Fibroblast of mammary gland (primary cell): ENCODE data around the gene CABCOCO1.
A peak's percentile ranks its signal among the peaks of the same experiment; 100 is the strongest.

Experiments used
- DNase-seq: peaks from one replicate; pipeline ENCODE4 v3.0.0-alpha.2; 2010; ENCODE audit warnings: low read depth
- H3K4me3 ChIP-seq: 2 replicates; pipeline ENCODE4 v1.5.1; 2011; ENCODE audit warnings: low read depth, mild to moderate bottlenecking, low read length, moderate library complexity; ENCODE audit not compliant: control insufficient read depth
- TF ChIP-seq, protein P1 (sequence below): conservative IDR thresholded peaks from 2 replicates; pipeline ENCODE4 v1.5.1; 2011; ENCODE audit warnings: low read depth, low read length, inconsistent platforms; ENCODE audit not compliant: control insufficient read depth, insufficient read depth

Gene CABCOCO1

DNA sequence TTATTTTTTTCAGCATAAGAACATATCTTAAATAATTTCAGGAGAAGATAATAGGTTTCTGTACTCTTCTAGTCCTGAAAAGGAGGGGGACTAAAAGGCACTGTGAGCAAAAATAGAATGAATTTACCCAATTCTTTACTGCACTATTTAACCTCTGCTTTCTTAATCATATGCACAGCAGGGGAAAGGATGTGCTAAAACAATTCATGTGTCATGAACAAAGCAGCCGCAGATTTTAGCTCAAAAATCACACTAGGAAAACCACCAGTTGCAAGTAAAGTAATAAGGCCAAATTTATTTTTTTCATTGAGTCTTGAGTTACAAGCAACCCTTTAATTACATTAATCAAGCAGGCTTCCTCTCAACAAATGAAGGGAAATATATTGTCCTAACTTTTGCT, 80.1 kb downstream of the CABCOCO1 start:
- TF ChIP-seq, protein P1, sequence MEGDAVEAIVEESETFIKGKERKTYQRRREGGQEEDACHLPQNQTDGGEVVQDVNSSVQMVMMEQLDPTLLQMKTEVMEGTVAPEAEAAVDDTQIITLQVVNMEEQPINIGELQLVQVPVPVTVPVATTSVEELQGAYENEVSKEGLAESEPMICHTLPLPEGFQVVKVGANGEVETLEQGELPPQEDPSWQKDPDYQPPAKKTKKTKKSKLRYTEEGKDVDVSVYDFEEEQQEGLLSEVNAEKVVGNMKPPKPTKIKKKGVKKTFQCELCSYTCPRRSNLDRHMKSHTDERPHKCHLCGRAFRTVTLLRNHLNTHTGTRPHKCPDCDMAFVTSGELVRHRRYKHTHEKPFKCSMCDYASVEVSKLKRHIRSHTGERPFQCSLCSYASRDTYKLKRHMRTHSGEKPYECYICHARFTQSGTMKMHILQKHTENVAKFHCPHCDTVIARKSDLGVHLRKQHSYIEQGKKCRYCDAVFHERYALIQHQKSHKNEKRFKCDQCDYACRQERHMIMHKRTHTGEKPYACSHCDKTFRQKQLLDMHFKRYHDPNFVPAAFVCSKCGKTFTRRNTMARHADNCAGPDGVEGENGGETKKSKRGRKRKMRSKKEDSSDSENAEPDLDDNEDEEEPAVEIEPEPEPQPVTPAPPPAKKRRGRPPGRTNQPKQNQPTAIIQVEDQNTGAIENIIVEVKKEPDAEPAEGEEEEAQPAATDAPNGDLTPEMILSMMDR, result no peak
- no peak overlapping the region for H3K4me3 ChIP-seq

DNA sequence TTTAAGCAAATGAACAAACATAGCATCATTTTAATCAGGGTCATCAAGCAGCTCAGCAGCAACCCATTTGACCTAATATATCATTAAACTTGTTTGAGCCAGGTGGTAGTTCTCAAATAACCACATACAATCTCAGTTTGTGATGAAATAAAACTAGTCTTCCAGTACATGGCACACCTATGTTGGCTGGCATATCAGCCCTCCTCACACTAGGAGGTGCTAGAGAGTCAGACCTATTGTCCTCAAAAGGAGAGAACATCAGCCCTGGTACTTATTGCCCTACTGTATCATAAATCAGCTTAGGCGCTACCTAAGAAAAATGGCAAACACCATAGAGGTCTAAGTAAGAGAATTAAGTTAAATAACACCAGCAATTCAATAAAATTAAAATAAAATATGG, 81.7 kb downstream of the CABCOCO1 start:
- peak; percentile 15 for DNase-seq
- TF ChIP-seq, protein P1, result peak; percentile 38

More for the DNA sequence above, 80.1 kb downstream of the CABCOCO1 start:
- DNase-seq, result no peak

DNA sequence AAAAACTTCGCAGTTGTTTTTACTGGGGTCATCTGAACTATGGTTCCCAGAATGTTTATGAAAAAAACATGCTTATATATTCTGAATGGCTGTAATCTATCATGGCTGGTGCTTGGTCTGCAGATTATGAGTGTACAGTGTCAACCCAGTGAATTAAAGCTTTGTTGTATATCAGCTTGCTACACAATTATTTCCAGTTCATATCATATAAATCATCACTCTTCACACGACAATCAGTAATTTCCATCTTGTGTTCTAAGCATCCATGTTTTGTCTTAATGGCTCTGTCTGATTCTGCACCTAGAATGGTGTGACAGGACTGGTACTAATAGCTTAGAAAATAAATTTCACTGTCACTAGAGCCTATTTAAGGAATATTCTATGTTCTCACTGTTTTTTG, 83.6 kb downstream of the CABCOCO1 start:
- TF ChIP-seq, protein P1, result no peak
- DNase-seq, result no peak
- no peak overlapping the region for H3K4me3 ChIP-seq

More for the DNA sequence above, 81.7 kb downstream of the CABCOCO1 start:
- no peak overlapping the region for H3K4me3 ChIP-seq

DNA sequence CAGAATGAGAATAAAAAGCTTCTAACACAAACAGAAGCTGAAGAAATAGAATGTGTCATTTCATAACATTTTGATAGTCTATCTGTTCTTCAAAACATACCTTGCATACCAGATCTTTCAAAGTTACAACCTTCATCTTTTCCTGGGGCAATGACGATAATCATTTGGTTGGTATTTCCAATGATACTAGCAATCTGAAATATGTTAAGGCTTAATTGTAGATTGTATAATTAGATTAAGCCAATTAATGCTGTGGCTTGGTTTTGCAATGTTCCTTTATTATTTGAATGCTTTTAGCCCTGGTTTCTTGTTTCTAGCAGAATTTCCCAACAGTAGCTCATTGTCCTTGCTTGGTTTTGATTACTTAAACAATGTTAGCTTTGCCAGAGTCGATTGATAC, 84.6 kb downstream of the CABCOCO1 start:
- no peak for DNase-seq

DNA sequence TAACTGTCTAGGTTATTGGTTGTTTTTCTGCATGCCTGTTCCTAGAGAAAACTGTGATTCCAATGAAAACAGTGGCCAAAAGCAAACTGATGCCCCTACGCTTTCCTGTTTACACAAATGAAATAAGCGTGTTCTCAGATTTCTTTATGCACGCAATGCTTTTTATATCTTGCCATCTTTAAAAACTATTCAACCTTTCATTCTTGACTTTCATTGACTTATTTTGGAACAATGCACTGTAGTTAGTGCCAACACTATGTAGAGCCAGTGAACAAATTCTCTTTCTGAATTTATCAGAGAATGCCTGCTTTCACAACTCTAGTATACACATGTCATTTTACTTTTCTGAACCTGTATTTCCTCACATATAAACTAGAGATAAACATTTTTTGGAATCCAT, 86.6 kb downstream of the CABCOCO1 start:
- TF ChIP-seq, protein P1, result no peak
- H3K4me3 ChIP-seq, result no peak overlapping the region
- DNase-seq, result no peak

More for the DNA sequence above, 84.6 kb downstream of the CABCOCO1 start:
- TF ChIP-seq, protein P1, result no peak
- no peak overlapping the region for H3K4me3 ChIP-seq

DNA sequence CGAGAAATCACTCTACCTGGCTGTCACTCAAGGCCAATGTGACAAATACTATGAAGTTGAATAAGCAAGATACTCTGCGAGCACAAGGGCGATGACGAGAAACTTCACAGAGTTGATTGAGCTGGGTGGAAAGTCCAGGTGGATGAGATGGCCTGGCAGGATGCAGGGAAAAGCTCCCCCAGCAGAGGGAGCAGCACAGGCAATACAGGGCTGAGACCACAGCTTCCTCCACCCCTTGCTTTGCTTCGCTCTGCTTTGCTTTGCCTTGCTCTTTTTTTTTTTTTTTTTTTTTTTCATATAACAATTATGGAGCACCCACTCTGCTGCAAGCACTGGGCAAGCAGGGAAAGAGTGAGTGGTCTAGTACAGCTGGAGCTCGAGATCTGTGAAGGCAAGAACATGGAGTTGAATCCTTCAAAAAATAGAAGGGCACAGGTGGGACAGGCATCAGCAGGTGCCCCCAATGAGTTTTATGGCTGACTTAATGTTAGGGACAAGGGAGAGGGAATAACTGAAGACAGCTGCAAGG, 88.3 kb downstream of the CABCOCO1 start:
- H3K4me3 ChIP-seq, result no peak overlapping the region
- DNase-seq, result peak; percentile 76
- TF ChIP-seq, protein P1, result peak; percentile 90

DNA sequence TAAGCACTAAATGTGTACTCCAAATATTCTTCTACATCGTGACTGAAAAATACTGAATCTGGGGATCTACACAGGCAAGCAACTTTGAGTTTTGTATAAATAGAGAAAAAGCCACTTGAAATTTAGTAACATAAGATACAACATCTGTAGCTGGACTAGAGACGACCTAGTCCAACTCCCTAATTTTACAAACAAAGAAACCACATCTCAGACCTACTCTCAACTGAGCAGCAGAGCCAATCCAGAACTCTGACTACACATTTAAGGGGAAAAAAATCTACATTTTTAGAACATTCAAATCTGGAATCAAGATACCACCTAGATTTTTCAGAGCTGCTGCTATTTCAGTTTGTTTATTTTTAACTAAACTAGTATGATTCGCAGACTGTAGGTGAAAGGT, 88.9 kb downstream of the CABCOCO1 start:
- TF ChIP-seq, protein P1, result no peak
- H3K4me3 ChIP-seq, result no peak overlapping the region
- no peak for DNase-seq
